GM12874 (cell line): ENCODE data around the gene ABCD4.

Experiments
- CTCF ChIP-seq: IDR thresholded peaks from 2 replicates; pipeline ENCODE4 v1.5.1; 2011; ENCODE audit warnings: low read depth, mild to moderate bottlenecking, control low read depth, low read length, moderate library complexity; ENCODE audit not compliant: insufficient read depth

The ABCD4 gene

GRCh38 chr14:74297986-74298385, 4.7 kb downstream of the ABCD4 start:
- TF ChIP-seq CTCF: no peak

GRCh38 chr14:74296037-74296467, 6.7 kb downstream of the ABCD4 start:
- TF ChIP-seq CTCF: no peak

- TF ChIP-seq CTCF: no peak
Measured at GRCh38 chr14:74293606-74294005, 9.1 kb downstream of the ABCD4 start.

- TF ChIP-seq CTCF: no peak
Measured at GRCh38 chr14:74292061-74292460, 10.7 kb downstream of the ABCD4 start.

- TF ChIP-seq CTCF: peak; percentile 41
Measured at GRCh38 chr14:74290415-74290814, 12.3 kb downstream of the ABCD4 start.

- TF ChIP-seq CTCF: no peak
Measured at GRCh38 chr14:74289801-74290200, 12.9 kb downstream of the ABCD4 start.

- TF ChIP-seq CTCF: no peak
Measured at GRCh38 chr14:74286736-74287135, 16.0 kb downstream of the ABCD4 start.

GRCh38 chr14:74281069-74281468, 21.7 kb downstream of the ABCD4 start:
- no peak for TF ChIP-seq CTCF
